Adrenal gland (tissue), 5 donors: ENCODE measurements around the gene DCUN1D4.

Experiments used
- CTCF ChIP-seq, 6 experiments: fragments of 450-650 bp in 4 of 6; fragments of 200-600 bp in 2 of 6; sonication (generic) in 1 of 6; IDR thresholded peaks; 1 replicate in 5 of 6; 2 replicates in 1 of 6; pipeline versions ENCODE4 v1.5.1 to v1.8.0; 2016 to 2021; ENCODE audit warnings: antibody characterized with exemption in 6 of 6, mild to moderate bottlenecking in 2 of 6, moderate library complexity in 1 of 6
- POLR2A ChIP-seq, 2 donors: fragments of 450-650 bp; IDR thresholded peaks; one replicate each; pipeline ENCODE4 v1.6.1; 2017; ENCODE audit warnings: antibody characterized with exemption in 2 of 2, mild to moderate bottlenecking in 2 of 2, moderate library complexity in 1 of 2
- donor health status: DM: no; HTN: no; CAD: no.

GRCh38 chr4:51858605-51859202, 15.8 kb downstream of the DCUN1D4 start:
- TF ChIP-seq POLR2A (IDR thresholded peaks at IDR 0.05) (no peak), CTCF (IDR thresholded peaks at IDR 0.05) (no peak)
